Measurements from ENCODE around the gene PPP1R7. TPM values are rescaled to one million over a fixed set of nuclear protein-coding genes. Genes with fewer than 3 reads are reported as not detected.

The PPP1R7 gene
- total RNA-seq, 1 experiment from 2014 or later, result 45.4 TPM

GRCh38 chr2:241201445-241202267 lies 51.4 kb downstream of the PPP1R7 start:
- RAD21 ChIA-PET (ENCODE audit: low non-redundant PET in 1 of 2, low total read pairs in 2 of 2, uncharacterized antibody in 2 of 2, unreplicated experiment in 2 of 2), result no interaction called here
- no TSS peak for BruUV-seq (replicated peaks)

More at GRCh38 chr2:241201445-241202267, 51.4 kb downstream of the PPP1R7 start:
- ATAC-seq (no peak), DNase-seq (ENCODE audit: low read depth, low spot score) (no peak)
- H2AFZ ChIP-seq (ENCODE audit: low read depth, low read length, poor library complexity, severe bottlenecking), result no peak overlapping the region
- H3K9me2 ChIP-seq (ENCODE audit: insufficient read depth), result no peaks in the 10 kb centered on the region
- H3K27me3 ChIP-seq (ENCODE audit: insufficient read depth, low read length), result no peaks in the 10 kb centered on the region
- no peaks in the 10 kb centered on the region for H3K4me1 ChIP-seq (ENCODE audit: control insufficient read depth in 1 of 2, insufficient read depth in 2 of 2, low read length in 2 of 2)
- H3K27ac ChIP-seq (ENCODE audit: low read depth, low read length), result no peak overlapping the region
- POLR2A ChIA-PET, result no interaction called here
- H3K9ac ChIP-seq (ENCODE audit: low read length), result no peak overlapping the region
- no peaks in the 10 kb centered on the region for H3K36me3 ChIP-seq (ENCODE audit: control insufficient read depth in 1 of 2, insufficient read depth in 2 of 2, low read length in 2 of 2)
- H3K9me3 ChIP-seq (ENCODE audit: control insufficient read depth in 1 of 2, insufficient read depth in 1 of 2, low read depth in 1 of 2, low read length in 2 of 2), result no peaks in the 10 kb centered on the region
- TF ChIP-seq ZFX (IDR thresholded peaks at IDR 0.05) (no peak), ELF1 (IDR thresholded peaks at IDR 0.05; ENCODE audit: borderline replicate concordance, low read depth) (no peak), EZH2phosphoT487 (IDR thresholded peaks at IDR 0.05; ENCODE audit: borderline replicate concordance) (no peak), EZH2 (IDR thresholded peaks at IDR 0.05) (no peak), SP1 (IDR thresholded peaks at IDR 0.05; ENCODE audit: low read depth) (no peak), REST (IDR thresholded peaks at IDR 0.05; ENCODE audit: low read depth) (no peak), JUND (IDR thresholded peaks at IDR 0.05) (no peak), SIN3A (IDR thresholded peaks at IDR 0.05; ENCODE audit: low read depth) (no peak), CEBPB (IDR thresholded peaks at IDR 0.05; ENCODE audit: low read depth) (no peak), POLR2AphosphoS5 (IDR thresholded peaks at IDR 0.05; ENCODE audit: low read depth, low read length) (no peak), SRF (IDR thresholded peaks at IDR 0.05; ENCODE audit: low read depth) (no peak), MAX (IDR thresholded peaks at IDR 0.05) (no peak), YY1 (IDR thresholded peaks at IDR 0.05; ENCODE audit: extremely low read depth, insufficient replicate concordance, low read depth, low read length) (no peak), CBX3 (IDR thresholded peaks at IDR 0.05; ENCODE audit: low read depth) (no peak), ZNF274 (IDR thresholded peaks at IDR 0.05; ENCODE audit: low read depth, low read length) (no peak), RAD21 (IDR thresholded peaks at IDR 0.05; ENCODE audit: low read depth) (no peak), TCF7L2 (IDR thresholded peaks at IDR 0.05; ENCODE audit: borderline replicate concordance, extremely low read depth, insufficient read depth, insufficient read length) (no peak), CTCF (IDR thresholded peaks at IDR 0.05 in 2 of 3, conservative IDR thresholded peaks at IDR 0.05 in 1 of 3; ENCODE audit: borderline replicate concordance in 1 of 3, insufficient read depth in 1 of 3, low read depth in 2 of 3, low read length in 2 of 3) (no peak)
- TF ChIP-seq, protein P1, sequence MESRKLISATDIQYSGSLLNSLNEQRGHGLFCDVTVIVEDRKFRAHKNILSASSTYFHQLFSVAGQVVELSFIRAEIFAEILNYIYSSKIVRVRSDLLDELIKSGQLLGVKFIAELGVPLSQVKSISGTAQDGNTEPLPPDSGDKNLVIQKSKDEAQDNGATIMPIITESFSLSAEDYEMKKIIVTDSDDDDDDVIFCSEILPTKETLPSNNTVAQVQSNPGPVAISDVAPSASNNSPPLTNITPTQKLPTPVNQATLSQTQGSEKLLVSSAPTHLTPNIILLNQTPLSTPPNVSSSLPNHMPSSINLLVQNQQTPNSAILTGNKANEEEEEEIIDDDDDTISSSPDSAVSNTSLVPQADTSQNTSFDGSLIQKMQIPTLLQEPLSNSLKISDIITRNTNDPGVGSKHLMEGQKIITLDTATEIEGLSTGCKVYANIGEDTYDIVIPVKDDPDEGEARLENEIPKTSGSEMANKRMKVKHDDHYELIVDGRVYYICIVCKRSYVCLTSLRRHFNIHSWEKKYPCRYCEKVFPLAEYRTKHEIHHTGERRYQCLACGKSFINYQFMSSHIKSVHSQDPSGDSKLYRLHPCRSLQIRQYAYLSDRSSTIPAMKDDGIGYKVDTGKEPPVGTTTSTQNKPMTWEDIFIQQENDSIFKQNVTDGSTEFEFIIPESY (IDR thresholded peaks at IDR 0.05; ENCODE audit: extremely low read depth, insufficient replicate concordance, low read length), result no peak
- H3K4me2 ChIP-seq (ENCODE audit: low read length), result no peak overlapping the region
- no peaks in the 10 kb centered on the region for H3K79me2 ChIP-seq (ENCODE audit: insufficient read depth, low read length)
- no peak overlapping the region for H3K4me3 ChIP-seq (replicated peaks in 1 of 2; ENCODE audit: low read depth in 1 of 2, low read length in 2 of 2)
- no peaks in the 10 kb centered on the region for H4K20me1 ChIP-seq (ENCODE audit: insufficient read depth)
- CTCF ChIA-PET, result no interaction called here
- intact Hi-C loops (cut with micrococcal nuclease), result no loop called here

Measured in HCT116 (cell line).